HG03558 (cell line): Measurements from ENCODE around the gene KREMEN2.
"Not testable (repeated sequence)": the region's sequence is repeated elsewhere in the genome, so short reads cannot be mapped to it uniquely, and the experiment has no call there.

Experiments used
- ATAC-seq: cut with Tn5 transposase; IDR thresholded peaks from one replicate; pipeline ENCODE4 v1.9.1; 2021; ENCODE audit warnings: moderate number of reproducible peaks; ENCODE audit not compliant: unreplicated experiment; ENCODE audit errors: extremely low read depth

The KREMEN2 gene

GRCh38 chr16:2937170-2937569 lies 26.9 kb upstream of the KREMEN2 start:
- no peak for ATAC-seq

DNA sequence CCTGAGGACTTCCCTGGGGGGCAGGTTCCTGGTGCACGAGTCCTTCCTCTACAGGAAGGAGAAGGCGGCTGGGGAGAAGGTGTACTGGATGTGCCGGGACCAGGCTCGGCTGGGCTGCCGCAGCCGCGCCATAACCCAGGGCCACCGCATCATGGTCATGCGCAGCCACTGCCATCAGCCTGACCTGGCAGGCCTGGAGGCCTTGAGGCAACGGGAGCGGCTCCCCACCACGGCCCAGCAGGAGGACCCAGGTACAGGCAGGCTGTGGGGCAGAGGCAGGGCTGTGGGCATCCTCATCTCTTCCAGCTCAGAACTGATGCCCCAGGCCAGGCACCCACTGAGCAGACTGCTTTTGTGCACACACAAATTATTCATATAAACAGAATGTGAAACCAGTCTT lies 25.9 kb upstream of the KREMEN2 start:
- ATAC-seq = no peak

DNA sequence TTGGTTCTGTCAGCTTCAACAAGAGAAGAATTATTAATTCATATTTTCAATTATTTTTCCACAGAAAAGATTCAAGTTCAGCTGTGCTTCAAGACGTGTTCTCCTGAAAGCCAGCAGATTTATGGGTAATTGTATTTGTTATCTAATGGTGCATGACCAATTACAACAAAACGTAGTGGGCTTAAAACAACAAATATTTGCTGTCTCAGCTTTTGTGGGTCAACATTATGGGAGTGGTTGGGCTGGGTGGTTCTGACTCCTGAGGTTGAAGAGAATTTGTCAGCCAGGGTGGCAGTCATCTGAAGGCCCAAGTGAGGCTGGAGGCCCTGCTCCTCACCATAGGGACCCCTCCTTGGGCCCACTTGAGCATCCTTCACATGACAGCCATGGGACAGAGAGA lies 24.1 kb upstream of the KREMEN2 start:
- no peak for ATAC-seq

DNA sequence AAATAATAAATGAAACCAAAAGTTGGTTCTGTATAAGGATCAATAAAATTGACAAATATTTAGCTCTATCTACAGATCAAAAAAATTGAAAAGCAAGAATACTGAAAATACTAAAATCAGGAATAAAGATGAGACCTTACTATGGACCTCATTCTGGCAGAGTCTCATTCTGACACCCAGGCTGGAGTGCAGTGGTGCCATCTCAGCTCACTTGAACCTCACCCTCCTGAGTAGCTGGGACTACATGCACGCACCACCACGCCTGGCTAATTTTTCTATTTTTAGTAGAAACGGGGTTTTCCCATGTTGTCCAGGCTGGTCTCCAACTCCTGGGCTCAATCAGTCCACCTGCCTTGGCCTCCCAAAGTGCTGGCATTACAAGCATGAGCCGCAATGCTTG lies 22.0 kb upstream of the KREMEN2 start:
- ATAC-seq = no peak

DNA sequence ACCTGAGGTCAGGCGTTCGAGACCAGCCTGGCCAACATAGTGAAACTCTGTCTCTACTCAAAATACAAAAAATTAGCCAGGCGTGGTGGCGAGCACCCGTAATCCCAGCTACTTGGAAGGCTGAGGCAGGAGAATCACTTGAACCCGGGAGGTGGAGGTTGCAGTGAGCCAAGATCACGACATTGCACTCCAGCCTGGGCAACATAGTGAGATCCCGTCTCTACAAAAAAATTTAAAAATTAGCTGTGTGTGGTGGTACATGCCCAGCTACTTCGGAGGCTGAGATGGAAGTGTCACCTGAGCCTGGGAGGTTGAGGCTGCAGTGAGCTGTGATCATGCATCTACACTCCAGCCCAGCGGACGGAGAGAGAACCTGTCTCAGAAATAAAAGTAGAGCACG lies 20.4 kb upstream of the KREMEN2 start:
- not testable (repeated sequence) for ATAC-seq

- no peak for ATAC-seq
Measured at GRCh38 chr16:2946649-2947048, 17.4 kb upstream of the KREMEN2 start.

DNA sequence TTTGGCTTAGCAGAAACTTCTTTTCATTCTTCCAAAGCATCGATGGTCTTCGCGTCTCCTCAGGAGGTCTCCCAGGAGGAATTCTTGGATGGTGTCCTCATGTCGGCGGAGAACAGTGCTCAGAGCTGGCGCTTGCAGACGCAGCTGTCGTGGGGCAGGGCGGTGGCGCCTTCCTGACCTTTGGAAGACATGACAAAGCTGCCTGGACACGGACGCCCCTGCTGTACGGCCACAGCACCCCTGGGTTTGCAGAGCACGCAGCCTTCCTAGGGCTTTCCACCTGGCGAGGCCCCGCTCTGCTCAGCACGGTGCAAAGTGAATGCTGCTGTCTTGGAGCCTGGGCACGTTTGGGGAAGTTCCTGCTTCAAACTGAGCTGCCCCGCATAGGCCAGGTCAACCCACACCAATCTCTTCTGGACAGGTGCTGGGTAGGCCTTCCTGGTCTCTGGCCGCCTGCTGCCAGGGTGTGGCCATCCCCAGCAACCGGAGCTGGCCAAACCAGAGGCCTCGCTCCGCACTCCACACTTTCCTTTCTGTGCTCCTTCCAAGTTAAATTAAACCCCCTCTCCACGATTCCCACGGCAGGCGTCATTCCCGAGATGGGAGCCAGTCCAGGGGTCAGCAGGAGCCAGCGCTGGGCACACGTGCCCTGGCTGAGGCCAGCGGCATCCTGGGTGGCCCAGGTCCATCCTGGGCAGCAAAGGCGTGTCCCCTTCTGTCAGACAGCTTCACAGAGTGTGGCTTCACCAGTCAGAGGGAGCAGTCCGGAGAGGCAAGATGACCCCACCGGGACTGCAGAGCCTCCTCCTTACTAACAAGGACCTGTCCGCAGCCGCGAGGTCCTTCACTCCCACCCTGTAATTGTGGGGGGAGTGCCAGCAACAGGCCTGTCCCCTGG lies 15.0 kb upstream of the KREMEN2 start:
- ATAC-seq = no peak

DNA sequence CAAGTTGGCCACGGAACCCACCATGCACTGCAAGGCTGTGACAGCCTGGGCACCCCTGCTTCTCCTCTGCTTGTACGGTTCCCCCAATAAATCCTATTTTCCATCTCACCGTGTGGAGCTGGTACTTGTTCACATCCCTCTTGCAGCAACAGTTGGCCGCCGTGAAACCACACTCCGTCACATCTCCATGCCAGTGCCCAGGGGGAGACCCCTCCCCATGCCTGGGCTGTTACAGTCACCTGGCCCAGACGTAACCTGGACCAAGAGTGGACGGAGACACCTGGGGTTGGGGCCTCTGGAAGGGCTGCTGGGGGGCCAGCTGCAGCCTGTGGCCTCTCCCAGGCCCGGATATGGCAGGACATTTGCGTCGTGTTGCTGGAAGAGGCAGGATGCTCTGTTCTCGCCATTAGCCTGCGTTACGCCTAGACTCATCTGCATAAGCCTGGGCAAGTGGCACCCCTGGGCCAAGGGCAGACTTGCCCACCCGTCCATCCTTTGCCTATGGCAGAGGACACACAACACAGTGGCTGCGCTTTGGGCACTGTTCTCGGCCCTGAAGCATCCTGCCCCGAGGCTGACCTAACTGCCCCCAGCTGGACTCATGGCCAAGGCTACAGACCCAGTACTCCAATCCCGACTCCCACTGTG lies 14.2 kb upstream of the KREMEN2 start:
- ATAC-seq = no peak

DNA sequence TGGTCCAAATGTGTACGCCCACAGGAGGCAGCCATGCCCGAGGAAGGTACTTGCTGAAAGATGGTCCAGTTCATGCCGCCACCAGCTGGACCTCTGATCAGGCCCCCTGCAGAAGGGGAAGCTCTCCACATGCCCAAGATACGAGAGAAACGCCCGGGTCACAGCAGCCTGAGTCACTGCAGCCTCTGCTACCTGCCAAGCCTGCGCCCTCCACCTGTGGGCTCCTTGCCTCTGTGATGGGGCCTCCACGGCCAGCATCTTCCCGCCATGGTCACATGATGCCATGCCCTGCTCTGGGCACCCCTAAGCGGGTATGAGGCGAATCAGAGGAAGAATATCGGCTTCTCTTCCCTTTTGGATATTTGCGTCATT lies 13.7 kb upstream of the KREMEN2 start:
- ATAC-seq = no peak

DNA sequence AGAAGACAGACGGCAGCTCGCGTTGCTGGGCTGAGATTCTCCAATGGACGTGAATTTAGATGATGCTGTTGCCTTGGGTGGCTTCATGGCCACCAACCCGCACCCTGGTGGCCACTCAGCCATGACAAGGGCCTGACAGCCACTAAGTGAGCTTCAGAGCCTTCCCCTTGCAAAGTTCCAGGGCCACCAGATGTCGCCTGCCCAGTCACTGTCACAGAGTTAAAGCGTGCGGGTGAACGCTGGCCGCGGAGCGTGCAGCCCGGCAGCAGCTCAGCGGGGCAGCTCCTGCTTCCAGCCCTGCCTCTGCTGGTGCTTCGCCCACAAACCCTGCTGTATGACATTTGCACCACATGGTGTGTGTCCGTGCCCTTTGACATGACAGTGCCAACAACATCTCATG lies 13.3 kb upstream of the KREMEN2 start:
- no peak for ATAC-seq

- no peak for ATAC-seq
Measured at GRCh38 chr16:2952679-2953078, 11.4 kb upstream of the KREMEN2 start.

- no peak for ATAC-seq
Measured at GRCh38 chr16:2953706-2954627, 10.1 kb upstream of the KREMEN2 start.

DNA sequence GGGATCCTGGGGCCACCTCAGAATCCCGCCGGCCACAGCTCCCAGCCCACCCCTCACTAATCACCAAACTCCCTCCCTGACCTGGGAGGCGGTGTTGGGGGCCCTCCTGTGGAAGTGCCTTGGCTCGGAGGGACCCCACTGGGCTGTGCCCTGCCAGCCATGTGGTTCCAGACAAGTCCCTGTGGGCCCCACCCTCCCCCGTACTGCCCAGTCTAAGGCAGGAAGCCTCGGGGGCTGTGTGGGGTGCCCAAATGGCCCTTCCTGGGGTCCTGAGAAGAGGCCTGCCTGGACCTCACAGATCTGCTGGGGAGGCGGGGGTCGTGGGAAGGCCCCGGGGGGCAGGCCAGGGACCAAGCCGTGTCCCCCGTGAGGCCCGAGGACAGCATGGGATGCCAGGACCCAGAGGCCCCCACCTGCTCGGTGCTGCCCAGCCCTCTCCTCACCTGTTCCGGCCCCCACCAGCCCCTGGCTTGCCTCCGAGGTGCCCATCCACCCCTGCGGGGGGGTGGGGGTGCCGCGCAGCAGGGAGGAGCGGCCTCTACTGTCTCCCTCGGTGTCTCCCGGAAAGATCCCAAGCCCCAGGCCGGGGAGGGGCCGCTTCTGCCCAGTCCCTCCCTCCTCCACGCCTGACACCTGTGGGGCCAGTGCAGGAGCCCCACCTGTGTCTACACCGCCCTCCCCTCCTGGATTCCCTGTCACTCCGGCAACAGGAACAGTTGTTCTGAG lies 9.3 kb upstream of the KREMEN2 start:
- ATAC-seq = no peak

DNA sequence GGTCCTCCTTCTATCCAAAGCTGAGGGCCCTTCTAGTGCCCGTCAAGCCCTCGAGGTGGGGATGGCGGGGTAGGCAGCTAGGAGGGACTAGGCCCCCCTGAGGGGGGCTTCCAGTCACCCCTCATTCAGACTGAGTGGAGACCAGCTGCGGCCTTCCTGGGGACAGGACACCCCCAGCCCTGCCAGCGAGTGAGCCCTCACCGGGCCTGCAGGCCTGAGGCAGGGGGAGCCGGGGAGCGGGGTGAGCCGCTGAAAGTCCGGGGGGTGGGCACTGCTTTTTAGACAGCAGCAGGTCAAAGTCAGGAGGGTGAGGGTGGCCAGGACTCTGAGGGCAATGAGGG lies 8.7 kb upstream of the KREMEN2 start:
- ATAC-seq = no peak

GRCh38 chr16:2955779-2956578 lies 8.1 kb upstream of the KREMEN2 start:
- no peak for ATAC-seq

GRCh38 chr16:2956579-2956956 lies 7.5 kb upstream of the KREMEN2 start:
- ATAC-seq = no peak

- ATAC-seq = no peak
Measured at GRCh38 chr16:2959206-2959605, 4.9 kb upstream of the KREMEN2 start.

- ATAC-seq = no peak
Measured at GRCh38 chr16:2960183-2961010, 3.7 kb upstream of the KREMEN2 start.
